Mucosa of gallbladder (tissue), 1 donor: ENCODE measurements around the gene C1QTNF2. TPM values are rescaled to one million over a fixed set of nuclear protein-coding genes. Genes with fewer than 3 reads are reported as not detected.
A peak's percentile ranks its signal among the peaks of the same experiment; 100 is the strongest.
"Not testable (repeated sequence)": the region's sequence is repeated elsewhere in the genome, so short reads cannot be mapped to it uniquely, and the experiment has no call there.

Source experiments
- DNase-seq: peaks from one replicate; pipeline ENCODE4 v3.0.0-alpha.2; 2020; ENCODE audit warnings: low spot score
- total RNA-seq: library from RNA; stranded (reverse); gene quantifications from one replicate; pipeline ENCODE4 v1.2.1, GENCODE V29; 2021
- donor health status: DM: no; HTN: no; CAD: no.

C1QTNF2 gene
- total RNA-seq, 1 donor from 2014 or later, result 2.2 TPM

- DNase-seq, result peak; percentile 32
Measured at GRCh38 chr5:160342413-160342941, 27.9 kb downstream of the C1QTNF2 start.

GRCh38 chr5:160341309-160341870 is 29.0 kb downstream of the C1QTNF2 start:
- DNase-seq, result no peak

GRCh38 chr5:160340513-160340912 is 29.9 kb downstream of the C1QTNF2 start:
- DNase-seq, result not testable (repeated sequence)

- DNase-seq, result no peak
Measured at GRCh38 chr5:160339406-160340130, 30.9 kb downstream of the C1QTNF2 start.

- DNase-seq, result not testable (repeated sequence)
Measured at GRCh38 chr5:160334716-160335115, 35.7 kb downstream of the C1QTNF2 start.

GRCh38 chr5:160333721-160334120 is 36.7 kb downstream of the C1QTNF2 start:
- DNase-seq, result no peak

GRCh38 chr5:160330212-160330611 is 40.2 kb downstream of the C1QTNF2 start:
- no peak for DNase-seq

GRCh38 chr5:160327818-160328217 is 42.6 kb downstream of the C1QTNF2 start:
- no peak for DNase-seq

GRCh38 chr5:160326981-160327380 is 43.4 kb downstream of the C1QTNF2 start:
- no peak for DNase-seq

GRCh38 chr5:160325716-160326115 is 44.7 kb downstream of the C1QTNF2 start:
- DNase-seq, result no peak

GRCh38 chr5:160324886-160325285 is 45.5 kb downstream of the C1QTNF2 start:
- no peak for DNase-seq

GRCh38 chr5:160318409-160318808 is 52.0 kb downstream of the C1QTNF2 start:
- DNase-seq, result no peak

- no peak for DNase-seq
Measured at GRCh38 chr5:160317434-160317833, 53.0 kb downstream of the C1QTNF2 start.

GRCh38 chr5:160315968-160316367 is 54.5 kb downstream of the C1QTNF2 start:
- DNase-seq, result peak; percentile 47

- no peak for DNase-seq
Measured at GRCh38 chr5:160312960-160313727, 57.3 kb downstream of the C1QTNF2 start.

- DNase-seq, result no peak
Measured at GRCh38 chr5:160312134-160312959, 58.1 kb downstream of the C1QTNF2 start, which contains the start of gene CCNJL. Gene CCNJL (minus strand): TSS chr5:160312564. CDS start chr5:160311923, 641 bp downstream.

GRCh38 chr5:160311491-160312133 is 58.8 kb downstream of the C1QTNF2 start:
- no peak for DNase-seq

GRCh38 chr5:160310552-160311295 is 59.7 kb downstream of the C1QTNF2 start:
- no peak for DNase-seq

- DNase-seq, result no peak
Measured at GRCh38 chr5:160310140-160310539, 60.3 kb downstream of the C1QTNF2 start.

- no peak for DNase-seq
Measured at GRCh38 chr5:160306696-160307095, 63.7 kb downstream of the C1QTNF2 start.
